Activated gamma-delta T cell treated with Interleukin-2 at 50 U/mL for 16 hours (primary cell): ENCODE data around the gene ANKRD62.
"Not testable (repeated sequence)": the region's sequence is repeated elsewhere in the genome, so short reads cannot be mapped to it uniquely, and the experiment has no call there.

ENCODE experiments used
- DNase-seq: peaks from one replicate; pipeline ENCODE4 v3.0.0-alpha.2; 2020

Gene ANKRD62

GRCh38 chr18:12101266-12101665, 7.6 kb downstream of the ANKRD62 start:
- DNase-seq, result no peak

DNA sequence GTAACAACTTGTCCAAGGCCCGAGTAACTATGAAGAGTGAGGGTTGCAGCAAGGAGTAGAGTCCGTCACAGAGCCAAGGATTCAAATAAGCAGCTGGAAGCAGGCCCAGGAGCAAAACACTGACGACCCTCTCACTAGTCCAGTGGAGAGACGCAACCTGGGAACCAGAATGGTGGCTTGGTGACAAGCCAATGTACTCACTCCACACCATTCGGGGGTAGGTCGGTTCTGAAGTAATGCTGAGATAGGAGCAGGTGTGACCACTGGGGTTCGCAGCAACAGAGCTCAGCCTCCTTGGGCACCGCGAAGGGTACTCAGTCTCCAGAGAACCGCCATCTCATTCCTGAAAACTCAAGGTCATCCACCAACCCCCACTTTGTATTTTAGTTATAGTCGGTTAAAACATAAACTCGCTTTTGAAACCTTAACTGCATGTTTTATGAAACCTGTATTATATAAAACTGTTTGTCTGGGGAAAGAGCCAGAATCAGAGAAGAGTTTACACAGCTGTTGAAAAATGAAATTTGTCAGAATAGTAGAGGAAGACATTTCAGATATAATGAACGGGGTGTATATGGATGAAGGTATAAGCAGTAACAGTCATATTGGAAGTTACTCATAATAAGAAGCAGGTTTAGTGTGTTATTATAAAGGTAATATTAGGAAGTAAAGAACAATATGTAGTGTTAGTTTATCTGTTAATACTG, 8.6 kb downstream of the ANKRD62 start:
- DNase-seq, result no peak

- no peak for DNase-seq
Measured at GRCh38 chr18:12106471-12106870, 12.8 kb downstream of the ANKRD62 start.

- DNase-seq, result no peak
Measured at GRCh38 chr18:12109836-12110235, 16.2 kb downstream of the ANKRD62 start.

- no peak for DNase-seq
Measured at GRCh38 chr18:12113999-12114646, 20.5 kb downstream of the ANKRD62 start.

DNA sequence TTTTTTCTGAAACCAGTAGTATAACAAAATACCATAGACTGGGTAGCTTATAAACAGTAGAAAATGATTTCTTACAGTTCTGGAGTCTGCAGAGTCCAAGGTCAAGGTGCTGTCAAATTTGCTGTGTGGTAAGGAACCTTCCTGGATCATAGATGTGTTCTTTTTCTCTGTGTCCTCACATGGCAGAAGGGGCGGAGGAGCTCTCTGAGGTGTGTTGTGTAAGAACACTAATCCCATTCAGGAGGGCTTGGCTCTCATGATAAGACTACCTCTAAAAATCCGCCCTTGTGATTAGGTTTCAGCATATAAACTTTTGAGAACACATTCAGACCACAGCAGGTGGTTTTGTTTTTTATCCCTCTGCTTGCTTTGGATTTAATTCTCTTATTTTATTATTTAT, 25.7 kb downstream of the ANKRD62 start:
- DNase-seq, result no peak

- no peak for DNase-seq
Measured at GRCh38 chr18:12121175-12122042, 27.8 kb downstream of the ANKRD62 start.

GRCh38 chr18:12122043-12122389, 28.4 kb downstream of the ANKRD62 start:
- DNase-seq, result not testable (repeated sequence)

GRCh38 chr18:12127647-12128046, 34.0 kb downstream of the ANKRD62 start:
- not testable (repeated sequence) for DNase-seq

GRCh38 chr18:12138831-12139230, 45.2 kb downstream of the ANKRD62 start:
- DNase-seq, result not testable (repeated sequence)

DNA sequence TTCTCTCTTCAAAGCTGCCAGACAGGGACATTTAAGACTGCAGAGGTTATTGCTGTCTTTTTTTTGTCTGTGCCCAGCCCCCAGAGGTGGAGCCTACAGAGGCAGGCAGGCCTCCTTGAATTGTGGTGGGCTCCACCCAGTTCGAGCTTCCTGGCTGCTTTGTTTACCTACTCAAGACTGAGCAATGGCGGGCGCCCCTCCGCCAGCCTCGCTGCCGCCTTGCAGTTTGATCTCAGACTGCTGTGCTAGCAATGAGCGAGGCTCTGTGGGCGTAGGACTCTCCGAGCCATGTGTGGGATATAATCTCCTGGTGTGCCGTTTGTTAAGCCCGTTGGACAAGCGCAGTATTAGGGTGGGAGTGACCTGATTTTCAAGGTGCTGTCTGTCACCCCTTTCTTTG, 47.2 kb downstream of the ANKRD62 start:
- not testable (repeated sequence) for DNase-seq

DNA sequence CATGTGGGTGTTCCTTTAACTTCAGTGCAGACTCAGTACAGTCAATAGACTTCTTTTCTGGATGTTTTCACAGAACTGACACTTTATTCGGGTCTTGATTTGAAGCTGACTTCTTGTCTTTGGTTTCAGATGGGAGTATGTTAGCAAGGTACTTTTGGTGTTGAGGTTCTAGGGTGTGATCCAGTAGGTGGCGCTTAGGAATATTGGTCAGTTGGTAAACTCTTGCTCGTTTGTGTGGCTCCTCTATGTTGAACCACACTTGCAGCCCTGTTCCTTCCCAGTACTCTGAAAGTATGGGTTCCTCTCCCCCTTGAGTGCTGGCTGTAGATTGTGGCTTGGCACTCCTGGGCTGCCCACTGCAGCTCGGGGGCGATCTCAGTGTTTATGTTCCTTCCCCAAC, 48.1 kb downstream of the ANKRD62 start:
- DNase-seq, result not testable (repeated sequence)

- DNase-seq, result not testable (repeated sequence)
Measured at GRCh38 chr18:12149431-12149830, 55.8 kb downstream of the ANKRD62 start.

- DNase-seq, result no peak
Measured at GRCh38 chr18:12154361-12154760, 60.7 kb downstream of the ANKRD62 start.

DNA sequence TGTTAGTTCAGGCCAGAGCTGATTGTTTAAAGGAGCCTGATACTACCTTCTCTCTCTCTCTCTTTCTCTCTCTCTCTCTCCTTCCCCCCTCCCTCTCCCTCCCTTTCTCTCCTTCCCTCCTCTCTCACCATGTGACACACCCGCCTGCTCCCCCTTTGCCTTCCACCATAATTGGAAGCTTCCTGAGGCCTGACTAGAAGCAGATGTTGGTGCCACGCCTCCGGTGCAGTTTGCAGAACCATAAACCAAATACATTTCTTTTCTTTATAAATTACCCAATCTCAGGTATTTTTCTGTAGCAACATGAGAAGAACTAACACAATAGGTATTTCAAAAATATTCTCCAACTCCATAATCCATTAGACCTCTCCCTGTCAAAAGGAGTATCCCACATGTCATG, 62.4 kb downstream of the ANKRD62 start:
- no peak for DNase-seq

GRCh38 chr18:12159446-12159845, 65.8 kb downstream of the ANKRD62 start:
- no peak for DNase-seq

DNA sequence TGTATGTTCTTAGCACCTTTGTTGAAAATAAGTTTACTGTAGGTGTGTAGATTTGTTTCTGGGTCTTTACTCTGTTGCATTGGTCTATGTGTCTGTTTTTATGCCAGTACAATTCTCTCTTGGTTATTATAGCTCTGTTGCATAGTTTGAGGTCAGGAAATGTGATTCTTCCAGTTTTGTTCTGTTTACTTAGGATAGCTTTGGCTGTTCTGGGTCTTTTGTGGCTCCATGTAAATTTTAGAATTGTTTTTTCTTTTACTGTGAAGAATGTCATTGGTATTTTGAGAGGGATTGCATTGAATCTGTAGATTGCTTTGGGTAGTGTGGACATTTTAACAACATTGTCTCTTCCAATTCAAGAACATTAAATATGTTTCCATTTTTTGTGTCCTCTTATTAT, 69.1 kb downstream of the ANKRD62 start:
- no peak for DNase-seq

GRCh38 chr18:12165038-12165768, 71.6 kb downstream of the ANKRD62 start:
- no peak for DNase-seq
